ENCODE measurements around the gene PURB. TPM values are rescaled to one million over a fixed set of nuclear protein-coding genes. Genes with fewer than 3 reads are reported as not detected.

The PURB gene
- total RNA-seq, 2 donors from 2014 or later: 19.7 to 20.9 TPM

GRCh38 chr7:44838751-44839150, 46.6 kb downstream of the PURB start:
- intact Hi-C loops (cut with DNase I, micrococcal nuclease): no loop called here
- no peak for ATAC-seq
- DNase-seq: no peak

GRCh38 chr7:44827567-44827966, 57.8 kb downstream of the PURB start:
- ATAC-seq (no peak), DNase-seq (no peak)
- intact Hi-C loops (cut with DNase I, micrococcal nuclease): no loop called here

Other genes starting within 250 kb of the PURB start
- gene ZMIZ2, start 136.7 kb downstream of the PURB start, total RNA-seq: 10 to 100 TPM; 67.1 to 83.3 TPM
- gene PPIA, start 88.8 kb downstream of the PURB start, total RNA-seq: 1,000 to 10,000 TPM; 1,049 to 1,320 TPM
- 100 to 1,000 TPM; 126 to 147 TPM for gene H2AZ2, start 37.4 kb downstream of the PURB start, total RNA-seq
- 1 to 10 TPM; 2.6 to 4.2 TPM for gene MYO1G, start 93.5 kb upstream of the PURB start, total RNA-seq
- 10 to 100 TPM; 33.7 to 39.1 TPM for gene CCM2, start 114.7 kb upstream of the PURB start, total RNA-seq
- 1 to 10 TPM in 1 of 2 donors, under 1 TPM in 1; 0.61 to 1.5 TPM for gene NACAD, start 203.4 kb upstream of the PURB start, total RNA-seq
- 10 to 100 TPM; 80.9 to 88.7 TPM for gene TBRG4, start 226.2 kb upstream of the PURB start, total RNA-seq

Measured in left colon (tissue), 2 donors.